Mammary epithelial cell (primary cell): ENCODE results near the gene RRP1B.

Source experiments
- EZH2 ChIP-seq: IDR thresholded peaks from 2 replicates; pipeline ENCODE4 v1.6.1; 2012; ENCODE audit warnings: low read length, inconsistent platforms, borderline replicate concordance
- TF ChIP-seq, protein P1 (sequence below), 2 donors: IDR thresholded peaks in 1 of 2; conservative IDR thresholded peaks in 1 of 2; 2 replicates each; pipeline ENCODE4 v1.5.1; 2011 to 2012; ENCODE audit warnings: inconsistent platforms in 2 of 2, low read length in 2 of 2, mild to moderate bottlenecking in 2 of 2, control low read depth in 1 of 2, low read depth in 1 of 2; ENCODE audit not compliant: insufficient read depth in 1 of 2; ENCODE audit errors: extremely low read depth in 1 of 2

DNA sequence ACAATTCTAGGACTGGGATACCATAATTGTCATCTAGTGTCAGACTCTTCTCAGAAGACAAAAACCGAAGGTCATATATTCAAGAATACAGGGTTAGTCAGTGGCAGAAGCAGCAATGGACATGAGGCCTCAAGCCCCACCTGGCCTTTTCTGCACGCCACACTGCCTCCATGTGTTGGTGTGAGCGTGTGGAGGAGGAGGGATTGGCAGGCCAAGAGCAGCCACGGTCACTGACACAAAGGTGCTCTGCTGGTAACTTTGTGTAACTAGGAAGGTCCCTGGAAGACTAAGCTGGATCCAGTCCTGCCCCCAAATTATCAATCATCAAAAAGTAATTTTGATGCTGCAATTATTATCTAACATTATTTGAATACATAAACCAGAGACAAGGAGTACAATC lies 35.0 kb upstream of the RRP1B start:
- TF ChIP-seq, protein P1, sequence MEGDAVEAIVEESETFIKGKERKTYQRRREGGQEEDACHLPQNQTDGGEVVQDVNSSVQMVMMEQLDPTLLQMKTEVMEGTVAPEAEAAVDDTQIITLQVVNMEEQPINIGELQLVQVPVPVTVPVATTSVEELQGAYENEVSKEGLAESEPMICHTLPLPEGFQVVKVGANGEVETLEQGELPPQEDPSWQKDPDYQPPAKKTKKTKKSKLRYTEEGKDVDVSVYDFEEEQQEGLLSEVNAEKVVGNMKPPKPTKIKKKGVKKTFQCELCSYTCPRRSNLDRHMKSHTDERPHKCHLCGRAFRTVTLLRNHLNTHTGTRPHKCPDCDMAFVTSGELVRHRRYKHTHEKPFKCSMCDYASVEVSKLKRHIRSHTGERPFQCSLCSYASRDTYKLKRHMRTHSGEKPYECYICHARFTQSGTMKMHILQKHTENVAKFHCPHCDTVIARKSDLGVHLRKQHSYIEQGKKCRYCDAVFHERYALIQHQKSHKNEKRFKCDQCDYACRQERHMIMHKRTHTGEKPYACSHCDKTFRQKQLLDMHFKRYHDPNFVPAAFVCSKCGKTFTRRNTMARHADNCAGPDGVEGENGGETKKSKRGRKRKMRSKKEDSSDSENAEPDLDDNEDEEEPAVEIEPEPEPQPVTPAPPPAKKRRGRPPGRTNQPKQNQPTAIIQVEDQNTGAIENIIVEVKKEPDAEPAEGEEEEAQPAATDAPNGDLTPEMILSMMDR (conservative IDR thresholded peaks at IDR 0.05 in 1 of 2, IDR thresholded peaks at IDR 0.05 in 1 of 2; ENCODE audit: extremely low read depth in 1 of 2, insufficient read depth in 1 of 2, low read depth in 1 of 2, low read length in 2 of 2), result no peak
- TF ChIP-seq EZH2, result no peak
